Fibroblast of skin of right quadriceps (primary cell): ENCODE results near the gene ARMCX1.
A peak's percentile ranks its signal among the peaks of the same experiment; 100 is the strongest.
"Not testable (repeated sequence)": the region's sequence is repeated elsewhere in the genome, so short reads cannot be mapped to it uniquely, and the experiment has no call there.

Source experiments
- DNase-seq: peaks from one replicate; pipeline ENCODE4 v3.0.0-alpha.2; 2013

ARMCX1 gene

GRCh38 chrX:101550362-101550750 is at the start of gene ARMCX1:
Gene ARMCX1, plus strand, starts transcription at chrX:101550547. Its CDS starts 2,384 bp downstream, at chrX:101552931.
- DNase-seq, result peak; percentile 73

- not testable (repeated sequence) for DNase-seq
These were observed 47.4 kb upstream of the ARMCX1 start for GRCh38 chrX:101502929-101503328.

- DNase-seq, result no peak
These were observed 43.0 kb upstream of the ARMCX1 start for GRCh38 chrX:101507372-101507771.

- DNase-seq, result no peak
These were observed 42.4 kb upstream of the ARMCX1 start for GRCh38 chrX:101507986-101508385.

- no peak for DNase-seq
These were observed 19.4 kb upstream of the ARMCX1 start for GRCh38 chrX:101530944-101531343.

GRCh38 chrX:101539116-101539515 is 11.2 kb upstream of the ARMCX1 start:
- DNase-seq, result no peak

GRCh38 chrX:101550751-101551379 is 518 bp downstream of the ARMCX1 start:
- peak; percentile 48 for DNase-seq

GRCh38 chrX:101551380-101551767 is 1.0 kb downstream of the ARMCX1 start:
- DNase-seq, result no peak

GRCh38 chrX:101552714-101553113 is 2.4 kb downstream of the ARMCX1 start:
- DNase-seq, result no peak

- DNase-seq, result no peak
These were observed 14.3 kb downstream of the ARMCX1 start for GRCh38 chrX:101564651-101565050.

- peak; percentile 79 for DNase-seq
These were observed 45.5 kb downstream of the ARMCX1 start for GRCh38 chrX:101595739-101596419.

- not testable (repeated sequence) for DNase-seq
These were observed 49.2 kb downstream of the ARMCX1 start for GRCh38 chrX:101599592-101599991.

GRCh38 chrX:101602077-101602476 is 51.7 kb downstream of the ARMCX1 start:
- peak; percentile 79 for DNase-seq
